CD4-positive, CD25-positive, alpha-beta regulatory T cell (primary cell): ENCODE measurements around the gene TSPAN6. TPM values are rescaled to one million over a fixed set of nuclear protein-coding genes. Genes with fewer than 3 reads are reported as not detected.

Source experiments
- ATAC-seq, 2 donors: fragments of 150-1000 bp; cut with Tn5 transposase; one replicate each; pipeline ENCODE4 v1.10.0; 2021; ENCODE audit warnings: low read depth in 2 of 2, moderate number of reproducible peaks in 2 of 2, moderate library complexity in 1 of 2
- DNase-seq, 3 donors: peaks; one replicate each; pipeline versions ENCODE4 v3.0.0 to v3.0.0-alpha.2; 2012 to 2022; ENCODE audit warnings: mixed read lengths in 1 of 3
- H3K27ac ChIP-seq: one replicate; pipeline ENCODE4 v1.7.0; 2013; ENCODE audit warnings: mild to moderate bottlenecking, low read length; ENCODE audit not compliant: insufficient read depth, poor library complexity, severe bottlenecking
- H3K27me3 ChIP-seq: one replicate; pipeline ENCODE4 v1.7.0; 2013; ENCODE audit warnings: low read length; ENCODE audit not compliant: control insufficient read depth, insufficient read depth
- H3K36me3 ChIP-seq: one replicate; pipeline ENCODE4 v1.7.0; 2013; ENCODE audit warnings: mild to moderate bottlenecking, low read length, moderate library complexity; ENCODE audit not compliant: control insufficient read depth, insufficient read depth
- H3K4me1 ChIP-seq: 2 replicates; pipeline ENCODE4 v1.7.0; 2013; ENCODE audit warnings: mild to moderate bottlenecking, low read length; ENCODE audit not compliant: insufficient read depth, control insufficient read depth, poor library complexity, severe bottlenecking
- H3K4me3 ChIP-seq: one replicate; pipeline ENCODE4 v1.7.0; 2013; ENCODE audit warnings: low read depth, mild to moderate bottlenecking, low read length, moderate library complexity
- H3K9me3 ChIP-seq, 2 experiments: 1 replicate in 1 of 2; 2 replicates in 1 of 2; pipeline ENCODE4 v1.7.0; 2013; ENCODE audit warnings: low read length in 2 of 2, mild to moderate bottlenecking in 1 of 2, moderate library complexity in 1 of 2; ENCODE audit not compliant: control insufficient read depth in 2 of 2
- H3K27ac Mint-ChIP-seq, 3 donors: one replicate each; pipeline ENCODE4 v1.8.0; 2020 to 2022; ENCODE audit warnings: mild to moderate bottlenecking in 3 of 3, mixed read lengths in 3 of 3, moderate library complexity in 2 of 3
- H3K27me3 Mint-ChIP-seq: one replicate; pipeline ENCODE4 v1.8.0; 2022; ENCODE audit warnings: mild to moderate bottlenecking, mixed read lengths
- H3K36me3 Mint-ChIP-seq: one replicate; pipeline ENCODE4 v1.8.0; 2020; ENCODE audit warnings: mixed read lengths
- H3K4me1 Mint-ChIP-seq, 4 donors: one replicate each; pipeline ENCODE4 v1.8.0; 2020 to 2022; ENCODE audit warnings: mixed read lengths in 4 of 4, mild to moderate bottlenecking in 1 of 4
- H3K4me3 Mint-ChIP-seq, 4 donors: one replicate each; pipeline ENCODE4 v1.8.0; 2020 to 2022; ENCODE audit warnings: mild to moderate bottlenecking in 4 of 4, mixed read lengths in 4 of 4, moderate library complexity in 3 of 4
- H3K9me3 Mint-ChIP-seq, 7 donors: one replicate each; pipeline ENCODE4 v1.8.0; 2020 to 2022; ENCODE audit warnings: mixed read lengths in 7 of 7, mild to moderate bottlenecking in 3 of 7, moderate library complexity in 2 of 7
- polyA plus RNA-seq, 4 donors: library from polyadenylated mRNA; unstranded; fragments of 300-500 nt; fragmentation: Illumina TruSeq; gene quantifications; one replicate each; pipeline ENCODE4 v1.2.3, GENCODE V29; 2021
- total RNA-seq: library from RNA; stranded (reverse); gene quantifications from one replicate; pipeline ENCODE4 v1.2.3, GENCODE V29; 2022

Gene TSPAN6
- total and polyA plus RNA-seq, 5 donors from 2014 or later = 0.17 to 4.2 (median 0.71) TPM

DNA sequence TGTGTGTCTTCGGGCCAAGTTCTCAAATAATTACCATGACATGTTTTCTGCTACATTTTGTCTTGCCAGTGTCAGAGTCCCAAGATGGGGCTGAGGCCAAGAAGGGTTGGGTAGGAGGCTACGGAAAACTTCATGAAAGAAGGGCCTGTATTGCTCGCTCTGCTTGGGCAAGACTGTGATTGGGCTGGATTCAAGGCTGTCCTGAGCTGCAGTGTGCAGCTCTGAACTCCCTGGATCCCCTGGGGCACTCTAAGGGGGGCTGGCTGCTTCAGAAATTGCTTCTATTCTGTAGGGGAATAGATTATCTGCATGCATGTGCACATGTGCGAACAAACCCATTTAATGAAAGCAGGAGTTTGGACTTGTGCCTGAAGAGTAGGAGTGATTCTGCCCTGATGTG, 13.6 kb downstream of the TSPAN6 start:
- H3K27ac ChIP-seq = no peak overlapping the region
- H3K4me3 Mint-ChIP-seq = no peak overlapping the region
- no peaks in the 10 kb centered on the region for H3K27me3 ChIP-seq
- H3K9me3 Mint-ChIP-seq = no peaks in the 10 kb centered on the region
- DNase-seq (no peak), ATAC-seq (no peak)
- H3K9me3 ChIP-seq = no peaks in the 10 kb centered on the region
- no peak overlapping the region for H3K4me3 ChIP-seq
- H3K4me1 Mint-ChIP-seq = peaks cover 0 to 10% (median 3%) of the 10 kb centered on the region in 4 donors
- H3K4me1 ChIP-seq = no peaks in the 10 kb centered on the region
- H3K36me3 ChIP-seq = no peaks in the 10 kb centered on the region
- no peaks in the 10 kb centered on the region for H3K27me3 Mint-ChIP-seq
- no peaks in the 10 kb centered on the region for H3K36me3 Mint-ChIP-seq
- no peak overlapping the region for H3K27ac Mint-ChIP-seq

- no peak overlapping the region for H3K4me3 Mint-ChIP-seq
- no peak for ATAC-seq
These were observed 21.6 kb downstream of the TSPAN6 start for GRCh38 chrX:100615005-100615404.

GRCh38 chrX:100611951-100612350, 24.7 kb downstream of the TSPAN6 start:
- no peaks in the 10 kb centered on the region for H3K4me1 ChIP-seq
- H3K27ac ChIP-seq = no peak overlapping the region
- no peaks in the 10 kb centered on the region for H3K36me3 ChIP-seq
- H3K4me3 Mint-ChIP-seq = no peak overlapping the region
- no peak overlapping the region for H3K27ac Mint-ChIP-seq
- no peak for DNase-seq
- no peaks in the 10 kb centered on the region for H3K4me1 Mint-ChIP-seq
- H3K9me3 ChIP-seq = no peaks in the 10 kb centered on the region
- peaks cover 0 to 1% (median 0%) of the 10 kb centered on the region in 7 donors for H3K9me3 Mint-ChIP-seq
- no peaks in the 10 kb centered on the region for H3K27me3 Mint-ChIP-seq
- H3K4me3 ChIP-seq = no peak overlapping the region
- H3K27me3 ChIP-seq = no peaks in the 10 kb centered on the region
- no peak for ATAC-seq
- no peaks in the 10 kb centered on the region for H3K36me3 Mint-ChIP-seq

More at GRCh38 chrX:100615005-100615404, 21.6 kb downstream of the TSPAN6 start:
- no peaks in the 10 kb centered on the region for H3K36me3 Mint-ChIP-seq
- H3K27me3 Mint-ChIP-seq = no peaks in the 10 kb centered on the region
- no peak overlapping the region for H3K27ac Mint-ChIP-seq
- Histone ChIP-seq H3K27ac (no peak overlapping the region), H3K4me1 (no peaks in the 10 kb centered on the region), H3K27me3 (no peaks in the 10 kb centered on the region), H3K9me3 (no peaks in the 10 kb centered on the region), H3K36me3 (no peaks in the 10 kb centered on the region), H3K4me3 (no peak overlapping the region)
- peaks cover 0 to 3% (median 0%) of the 10 kb centered on the region in 7 donors for H3K9me3 Mint-ChIP-seq
- H3K4me1 Mint-ChIP-seq = no peaks in the 10 kb centered on the region
- peak in 1 of 3 donors; percentile 13 for DNase-seq

- H3K9me3 ChIP-seq = no peaks in the 10 kb centered on the region
- H3K27me3 ChIP-seq = no peaks in the 10 kb centered on the region
- H3K4me1 Mint-ChIP-seq = no peaks in the 10 kb centered on the region
- H3K27ac Mint-ChIP-seq = no peak overlapping the region
- no peak overlapping the region for H3K27ac ChIP-seq
- DNase-seq = no peak
- H3K27me3 Mint-ChIP-seq = no peaks in the 10 kb centered on the region
- no peaks in the 10 kb centered on the region for H3K4me1 ChIP-seq
- no peak for ATAC-seq
- peaks cover 0 to 1% (median 0%) of the 10 kb centered on the region in 7 donors for H3K9me3 Mint-ChIP-seq
- no peaks in the 10 kb centered on the region for H3K36me3 ChIP-seq
- no peak overlapping the region for H3K4me3 Mint-ChIP-seq
- H3K36me3 Mint-ChIP-seq = no peaks in the 10 kb centered on the region
- no peak overlapping the region for H3K4me3 ChIP-seq
These were observed 27.0 kb downstream of the TSPAN6 start for GRCh38 chrX:100609591-100609990.

DNA sequence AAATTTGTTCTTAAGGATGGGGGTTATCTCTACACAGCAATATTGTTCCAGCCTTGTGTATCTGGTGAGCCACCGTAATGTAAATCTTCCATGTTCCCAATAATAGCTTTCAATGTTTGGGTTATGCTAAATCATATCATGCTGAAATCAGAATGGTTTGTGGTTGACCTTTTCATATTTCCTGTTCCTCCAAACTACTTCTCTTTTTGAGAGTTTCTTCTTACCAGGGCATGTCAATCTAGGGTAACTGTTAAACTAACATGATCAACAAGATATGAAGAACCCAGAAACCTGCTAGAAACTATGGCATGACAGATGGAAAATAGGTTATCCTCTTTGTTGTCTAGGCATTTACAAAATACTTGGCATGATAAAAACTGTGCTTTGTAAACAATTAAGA, 29.9 kb downstream of the TSPAN6 start:
- H3K4me3 ChIP-seq = no peak overlapping the region

GRCh38 chrX:100600758-100601157, 35.8 kb downstream of the TSPAN6 start:
- Mint-ChIP-seq H3K9me3 (no peaks in the 10 kb centered on the region), H3K27ac (no peak overlapping the region), H3K36me3 (no peaks in the 10 kb centered on the region), H3K4me1 (no peaks in the 10 kb centered on the region), H3K27me3 (no peaks in the 10 kb centered on the region), H3K4me3 (no peak overlapping the region)
- H3K27ac ChIP-seq = no peak overlapping the region
- H3K9me3 ChIP-seq = no peaks in the 10 kb centered on the region
- H3K4me1 ChIP-seq = no peaks in the 10 kb centered on the region
- no peaks in the 10 kb centered on the region for H3K27me3 ChIP-seq
- no peaks in the 10 kb centered on the region for H3K36me3 ChIP-seq
- ATAC-seq (no peak), DNase-seq (peak in 1 of 3 donors; percentile 1)
- H3K4me3 ChIP-seq = no peak overlapping the region

More for the DNA sequence above, 29.9 kb downstream of the TSPAN6 start:
- Histone ChIP-seq H3K9me3 (no peaks in the 10 kb centered on the region), H3K36me3 (no peaks in the 10 kb centered on the region), H3K4me1 (no peaks in the 10 kb centered on the region), H3K27me3 (no peaks in the 10 kb centered on the region), H3K27ac (no peak overlapping the region)
- no peaks in the 10 kb centered on the region for H3K4me1 Mint-ChIP-seq
- H3K27me3 Mint-ChIP-seq = no peaks in the 10 kb centered on the region
- H3K4me3 Mint-ChIP-seq = no peak overlapping the region
- no peak for DNase-seq
- no peaks in the 10 kb centered on the region for H3K36me3 Mint-ChIP-seq
- no peaks in the 10 kb centered on the region for H3K9me3 Mint-ChIP-seq
- ATAC-seq = no peak
- no peak overlapping the region for H3K27ac Mint-ChIP-seq

GRCh38 chrX:100600340-100600739, 36.3 kb downstream of the TSPAN6 start:
- Mint-ChIP-seq H3K36me3 (no peaks in the 10 kb centered on the region), H3K4me3 (no peak overlapping the region), H3K27me3 (no peaks in the 10 kb centered on the region), H3K27ac (no peak overlapping the region), H3K9me3 (no peaks in the 10 kb centered on the region), H3K4me1 (no peaks in the 10 kb centered on the region)
- H3K36me3 ChIP-seq = no peaks in the 10 kb centered on the region
- H3K9me3 ChIP-seq = no peaks in the 10 kb centered on the region
- DNase-seq (no peak), ATAC-seq (no peak)
- H3K27ac ChIP-seq = no peak overlapping the region
- H3K27me3 ChIP-seq = no peaks in the 10 kb centered on the region
- H3K4me3 ChIP-seq = no peak overlapping the region
- no peaks in the 10 kb centered on the region for H3K4me1 ChIP-seq

- Histone ChIP-seq H3K4me1 (no peaks in the 10 kb centered on the region), H3K9me3 (no peaks in the 10 kb centered on the region), H3K4me3 (no peak overlapping the region), H3K27me3 (no peaks in the 10 kb centered on the region), H3K36me3 (no peaks in the 10 kb centered on the region), H3K27ac (no peak overlapping the region)
- ATAC-seq (no peak), DNase-seq (no peak)
- Mint-ChIP-seq H3K4me1 (no peaks in the 10 kb centered on the region), H3K9me3 (no peaks in the 10 kb centered on the region), H3K4me3 (no peak overlapping the region), H3K27me3 (no peaks in the 10 kb centered on the region), H3K27ac (no peak overlapping the region), H3K36me3 (no peaks in the 10 kb centered on the region)
These were observed 37.1 kb downstream of the TSPAN6 start for GRCh38 chrX:100599456-100599855.
